ENCODE data around the gene DNLZ. TPM values are rescaled to one million over a fixed set of nuclear protein-coding genes. Genes with fewer than 3 reads are reported as not detected.

Gene DNLZ
- total and polyA plus RNA-seq, 12 donors, result 23.3 to 49.2 (median 32.5) TPM

- Histone ChIP-seq H3K36me3 (peaks cover 0 to 9% (median 0%) of the 10 kb centered on the region in 9 donors), H3K27ac (peak within 1 kb of the TSS; percentile 18 to 86 (median 83)), H3K9me3 (no peaks in the 10 kb centered on the region), H3K4me3 (peak within 1 kb of the TSS; percentile 55 to 91 (median 74)), H3K4me1 (peaks cover 24 to 56% (median 39%) of the 10 kb centered on the region in 9 donors), H3K27me3 (peaks cover 0 to 23% (median 0%) of the 10 kb centered on the region in 7 donors)
- DNase-seq, result peak; percentile 66 to 73
- intact Hi-C loops (cut with DNase I), result loop anchor here in 1 of 10 donors (5.0 kb wide), 1 partner anchor 35 kb away; the partner anchor contains the start of gene DNLZ
- no peak for TF ChIP-seq CTCF (IDR thresholded peaks at IDR 0.05)
- ATAC-seq, result peak; percentile 2 to 54 (median 27)
- 0 to 1% methylated on average over 59 to 80 of the region's 88 CpGs for WGBS, 2 donors
These were observed 36.1 kb downstream of the DNLZ start, which contains the start of gene GPSM1 for GRCh38 chr9:136327304-136327974. TSS of gene GPSM1 (plus strand) at chr9:136327539. CDS start at chr9:136327696, 157 bp downstream.

- peaks cover 24 to 56% (median 39%) of the 10 kb centered on the region in 9 donors for H3K4me1 ChIP-seq
- H3K27me3 ChIP-seq, result peaks cover 0 to 23% (median 0%) of the 10 kb centered on the region in 7 donors
- H3K27ac ChIP-seq, result peak overlapping the region; percentile 18 to 86 (median 82)
- peak overlapping the region in 9 of 10 donors; percentile 55 to 91 (median 74) for H3K4me3 ChIP-seq
- ATAC-seq, result peak in 2 of 8 donors; percentile 1 to 2
- peaks cover 0 to 4% (median 0%) of the 10 kb centered on the region in 9 donors for H3K36me3 ChIP-seq
- DNase-seq, result no peak
- no peaks in the 10 kb centered on the region for H3K9me3 ChIP-seq
- WGBS, 2 donors, result 41 to 44% methylated on average over 17 of the region's 17 CpGs
- no peak for TF ChIP-seq CTCF (IDR thresholded peaks at IDR 0.05)
- intact Hi-C loops (cut with DNase I), result loop anchor here in 1 of 10 donors (5.0 kb wide), 1 partner anchor 35 kb away; the partner anchor contains the start of gene DNLZ
These were observed 36.7 kb downstream of the DNLZ start for GRCh38 chr9:136326761-136327303.

- peaks cover 24 to 56% (median 39%) of the 10 kb centered on the region in 9 donors for H3K4me1 ChIP-seq
- no peaks in the 10 kb centered on the region for H3K36me3 ChIP-seq
- ATAC-seq (no peak), DNase-seq (peak in 1 of 2 donors; percentile 19)
- no peak for TF ChIP-seq CTCF (IDR thresholded peaks at IDR 0.05)
- 46 to 55% methylated on average over 28 of the region's 28 CpGs for WGBS, 2 donors
- H3K9me3 ChIP-seq, result peaks cover 0 to 5% (median 0%) of the 10 kb centered on the region in 11 donors
- H3K27ac ChIP-seq, result peak overlapping the region in 9 of 10 donors; percentile 18 to 86 (median 83)
- intact Hi-C loops (cut with DNase I), result loop anchor here in 1 of 10 donors (5.0 kb wide), 1 partner anchor 36 kb away; the partner anchor contains the start of gene DNLZ
- peaks cover 0 to 23% (median 0%) of the 10 kb centered on the region in 7 donors for H3K27me3 ChIP-seq
- H3K4me3 ChIP-seq, result peak overlapping the region in 5 of 10 donors; percentile 73 to 91 (median 77)
These were observed 37.3 kb downstream of the DNLZ start for GRCh38 chr9:136326061-136326760.

- intact Hi-C loops (cut with DNase I), result loop anchor here in 1 of 10 donors (5.0 kb wide), 1 partner anchor 37 kb away; the partner anchor contains the start of gene DNLZ
- Histone ChIP-seq H3K9me3 (peaks cover 0 to 9% (median 0%) of the 10 kb centered on the region in 11 donors), H3K4me1 (peaks cover 24 to 54% (median 39%) of the 10 kb centered on the region in 9 donors), H3K27ac (peak overlapping the region in 1 of 10 donors; percentile 80), H3K27me3 (peaks cover 0 to 23% (median 0%) of the 10 kb centered on the region in 7 donors), H3K4me3 (no peak overlapping the region), H3K36me3 (no peaks in the 10 kb centered on the region)
- DNase-seq (peak in 1 of 2 donors; percentile 8), ATAC-seq (no peak)
- TF ChIP-seq CTCF (IDR thresholded peaks at IDR 0.05), result no peak
- WGBS, 2 donors, result 91 to 92% methylated on average over 13 of the region's 13 CpGs
These were observed 38.2 kb downstream of the DNLZ start for GRCh38 chr9:136325358-136325757.

Measured in heart right ventricle (tissue), 16 donors.